Stimulated activated CD4-positive, alpha-beta T cell treated with anti-CD3 and anti-CD28 coated beads, Interleukin-2, amount 100 ng/mL, for 48 hours (primary cell): ENCODE measurements around the gene RUNDC3A.
"Not testable (repeated sequence)": the region's sequence is repeated elsewhere in the genome, so short reads cannot be mapped to it uniquely, and the experiment has no call there.

ENCODE experiments used
- DNase-seq, 2 donors: peaks; one replicate each; pipeline ENCODE4 v3.0.0-alpha.2; 2020

RUNDC3A gene

DNA sequence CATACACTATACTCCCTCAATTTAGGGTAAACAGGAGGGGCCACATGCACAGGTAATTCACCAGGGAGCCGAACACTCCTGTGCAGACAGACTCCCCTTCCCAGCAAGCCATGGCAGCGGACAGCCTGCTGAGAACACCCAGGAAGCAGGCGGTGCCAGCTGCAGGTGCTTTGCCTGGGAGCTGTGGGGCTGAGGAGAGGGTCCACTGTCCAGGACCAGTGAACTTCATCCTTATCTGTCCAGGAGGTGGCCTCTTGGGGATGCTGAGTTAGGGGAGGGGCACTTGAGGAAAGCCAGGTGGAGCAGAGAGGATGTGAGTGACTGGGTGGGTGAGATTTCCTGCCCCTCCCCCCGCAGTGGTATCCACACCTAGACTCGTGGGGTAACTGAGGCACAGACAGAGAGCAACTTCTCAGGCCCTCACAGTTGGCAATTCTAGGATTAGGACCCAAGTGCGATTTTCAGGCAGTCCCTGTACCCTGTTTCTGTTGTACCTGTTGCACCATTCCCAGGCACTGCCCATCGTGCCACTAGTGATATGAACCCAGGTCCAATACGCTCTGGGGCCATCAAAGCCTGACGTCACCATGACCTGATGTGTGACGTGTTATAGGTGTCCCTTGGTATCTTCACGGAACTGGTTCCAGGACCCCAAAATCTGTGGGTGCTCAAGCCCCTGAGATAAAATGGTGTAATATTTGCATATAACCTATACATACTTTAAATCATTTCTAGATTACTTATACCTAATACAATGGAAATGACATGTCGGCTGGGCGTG lies 37.9 kb downstream of the RUNDC3A start:
- DNase-seq, result no peak

DNA sequence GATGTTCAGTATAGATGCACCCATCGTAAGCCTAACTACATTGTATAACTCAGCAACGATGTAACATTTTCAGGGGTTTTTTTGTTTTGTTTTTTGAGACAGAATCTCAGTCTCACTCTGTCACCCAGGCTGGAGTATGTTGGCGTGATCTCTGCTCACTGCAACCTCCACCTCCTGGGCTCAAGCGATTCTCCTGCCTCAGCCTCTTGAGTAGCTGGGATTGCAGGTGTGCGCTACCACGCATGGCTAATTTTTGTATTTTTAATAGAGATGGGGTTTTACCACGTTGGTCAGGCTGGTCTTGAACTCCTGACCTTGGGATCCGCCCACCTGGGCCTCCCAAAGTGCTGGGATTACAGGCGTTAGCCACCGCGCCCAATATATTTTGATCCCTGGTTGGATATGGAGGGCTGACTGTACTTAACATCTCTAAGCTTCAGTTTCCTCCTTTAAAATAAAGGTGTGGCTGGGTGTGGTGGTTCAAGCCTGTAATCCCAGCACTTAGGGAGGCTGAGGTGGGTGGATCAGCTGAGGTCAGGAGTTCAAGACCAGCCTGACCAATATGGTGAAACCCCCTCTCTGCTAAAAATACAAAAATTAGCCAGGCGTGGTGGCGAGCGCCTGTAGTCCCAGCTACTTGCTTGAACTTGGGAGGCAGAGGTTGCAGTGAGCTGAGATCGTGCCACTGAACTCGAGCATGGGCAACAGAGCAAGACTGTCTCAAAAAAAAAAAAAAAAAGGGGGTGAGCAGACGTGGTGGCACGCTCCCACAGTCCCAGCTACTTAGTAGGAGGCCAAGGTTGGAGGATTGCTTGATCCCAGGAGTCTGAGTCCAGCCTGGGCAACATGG lies 39.0 kb downstream of the RUNDC3A start:
- not testable (repeated sequence) for DNase-seq

- no peak for DNase-seq
These were observed 40.0 kb downstream of the RUNDC3A start for GRCh38 chr17:44348234-44348987.

DNA sequence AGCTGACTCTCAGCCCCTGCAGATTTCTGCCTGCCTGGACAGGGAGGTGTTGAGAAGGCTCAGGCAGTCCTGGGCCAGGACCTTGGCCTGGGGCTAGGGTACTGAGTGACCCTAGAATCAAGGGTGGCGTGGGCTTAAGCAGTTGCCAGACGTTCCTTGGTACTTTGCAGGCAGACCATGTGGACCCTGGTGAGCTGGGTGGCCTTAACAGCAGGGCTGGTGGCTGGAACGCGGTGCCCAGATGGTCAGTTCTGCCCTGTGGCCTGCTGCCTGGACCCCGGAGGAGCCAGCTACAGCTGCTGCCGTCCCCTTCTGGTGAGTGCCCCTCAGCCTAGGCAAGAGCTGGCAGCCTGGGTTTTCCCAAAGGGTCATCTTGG lies 40.6 kb downstream of the RUNDC3A start:
- no peak for DNase-seq

- DNase-seq, result no peak
These were observed 41.2 kb downstream of the RUNDC3A start for GRCh38 chr17:44349553-44350070.

- peak; percentile 70 to 75 for DNase-seq
These were observed 42.4 kb downstream of the RUNDC3A start for GRCh38 chr17:44350733-44351226.

- no peak for DNase-seq
These were observed 43.1 kb downstream of the RUNDC3A start for GRCh38 chr17:44351464-44351863.

- no peak for DNase-seq
These were observed 43.8 kb downstream of the RUNDC3A start for GRCh38 chr17:44351961-44352827.

DNA sequence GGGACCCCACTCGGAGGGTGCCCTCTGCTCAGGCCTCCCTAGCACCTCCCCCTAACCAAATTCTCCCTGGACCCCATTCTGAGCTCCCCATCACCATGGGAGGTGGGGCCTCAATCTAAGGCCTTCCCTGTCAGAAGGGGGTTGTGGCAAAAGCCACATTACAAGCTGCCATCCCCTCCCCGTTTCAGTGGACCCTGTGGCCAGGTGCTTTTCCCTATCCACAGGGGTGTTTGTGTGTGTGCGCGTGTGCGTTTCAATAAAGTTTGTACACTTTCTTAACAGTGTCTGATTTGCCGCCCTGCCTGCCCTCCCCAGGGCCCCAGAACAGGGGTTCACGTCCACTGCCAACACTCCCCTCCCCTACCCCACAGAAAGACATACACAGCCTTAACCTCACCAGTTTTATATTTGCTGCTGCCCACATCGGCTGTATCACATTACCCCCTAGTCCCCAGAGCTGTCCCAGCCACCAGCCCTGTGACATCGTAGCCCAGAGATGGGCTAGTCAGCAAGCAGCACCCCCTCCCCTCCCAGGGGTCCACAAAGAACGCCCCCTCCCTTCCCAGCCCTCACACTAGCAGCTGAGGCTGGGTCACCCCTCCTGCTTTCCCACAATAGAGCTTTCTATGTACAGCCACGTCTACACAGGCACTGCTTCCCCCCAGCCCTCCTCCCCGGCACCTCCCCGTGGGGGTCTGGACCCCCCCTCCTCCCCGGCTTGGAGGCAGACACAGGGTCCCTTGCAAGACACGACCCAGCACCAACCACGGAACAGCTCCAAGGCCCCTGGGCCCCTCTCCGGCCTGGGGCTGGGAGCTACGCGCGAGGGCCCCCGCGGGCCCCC lies 44.6 kb downstream of the RUNDC3A start:
- no peak for DNase-seq

DNA sequence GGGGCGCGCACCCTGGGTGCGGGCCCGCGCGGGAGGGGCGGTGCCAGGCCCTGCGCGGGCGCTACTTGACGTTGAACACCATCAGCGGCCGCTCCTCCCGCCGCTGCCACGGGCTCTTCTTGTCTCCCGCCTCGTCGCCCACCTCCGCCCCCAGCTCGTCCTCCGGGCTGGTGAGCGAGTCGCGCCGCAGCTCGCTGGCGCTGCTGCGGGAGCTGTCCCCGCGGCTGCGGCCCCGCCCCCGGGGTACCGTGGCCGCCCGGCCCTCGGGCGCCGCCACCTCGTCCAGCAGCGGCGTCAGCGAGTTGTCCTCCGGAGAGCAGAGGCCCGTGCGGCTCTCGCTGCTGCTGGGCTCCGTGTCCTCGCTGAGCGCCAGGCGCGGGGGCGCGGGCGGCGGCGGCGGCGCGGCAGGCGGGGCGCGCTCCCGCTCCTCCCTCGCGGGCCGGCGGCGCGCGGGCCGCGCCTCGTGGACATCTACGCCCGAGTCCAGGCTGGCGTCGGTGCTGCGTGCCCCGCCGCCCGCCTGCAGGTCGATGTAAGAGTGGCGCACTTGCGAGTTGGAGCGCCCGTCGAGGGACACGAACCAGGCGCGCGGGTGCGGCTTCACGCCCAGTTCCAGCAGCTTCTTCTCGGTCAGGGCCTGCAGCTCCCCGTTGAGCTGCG lies 45.4 kb downstream of the RUNDC3A start:
- no peak for DNase-seq

DNA sequence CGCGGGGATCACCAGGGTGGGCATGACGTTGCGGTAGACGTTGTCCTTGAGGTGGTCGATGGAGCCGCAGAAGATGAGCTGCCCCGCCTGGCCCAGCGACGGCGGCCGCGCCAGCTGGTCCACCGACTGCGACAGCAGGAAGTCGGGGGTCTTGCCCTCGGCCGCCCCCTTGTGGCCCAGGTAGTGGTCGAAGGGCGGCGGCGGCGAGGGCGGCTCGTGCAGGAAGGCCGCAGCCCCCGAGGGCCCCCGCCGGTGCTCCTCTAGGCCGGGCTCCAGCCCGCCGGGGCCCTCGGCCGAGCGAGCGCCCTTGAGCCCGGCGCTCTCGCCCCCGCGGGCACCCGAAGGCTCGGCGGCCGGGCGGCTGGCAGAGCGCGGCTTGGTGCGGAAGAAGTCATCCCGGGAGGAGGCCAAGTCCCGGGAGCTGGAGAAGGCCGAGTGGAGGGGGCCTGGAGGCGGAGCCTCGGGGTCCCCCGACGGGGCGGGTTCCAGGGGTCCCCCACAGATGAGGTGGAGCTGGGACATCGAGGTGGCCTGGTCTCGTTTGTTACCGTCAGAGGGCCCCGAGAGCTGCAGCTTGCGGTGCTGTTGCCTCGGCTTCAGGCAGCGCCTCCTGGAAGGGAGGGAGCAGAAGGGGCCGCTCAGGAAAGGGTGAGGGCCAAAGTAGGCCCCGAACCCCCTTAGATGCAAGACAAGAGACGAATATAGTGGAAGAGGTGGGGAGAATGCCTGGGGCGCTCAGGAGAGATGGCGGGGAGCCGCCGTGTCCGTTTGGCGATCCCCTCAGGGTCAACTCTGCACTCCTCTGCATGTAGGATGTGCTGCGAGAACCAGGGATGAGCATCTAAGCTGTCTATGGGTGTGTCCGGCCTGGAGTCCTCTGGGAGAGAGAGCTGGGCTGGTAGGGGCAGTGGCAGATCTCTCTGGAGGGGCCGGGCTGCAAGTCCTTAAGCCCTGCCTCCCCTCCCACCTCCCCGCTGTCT lies 46.5 kb downstream of the RUNDC3A start:
- peak; percentile 39 to 58 for DNase-seq

GRCh38 chr17:44355642-44356099 lies 47.3 kb downstream of the RUNDC3A start:
- no peak for DNase-seq

- no peak for DNase-seq
These were observed 47.8 kb downstream of the RUNDC3A start for GRCh38 chr17:44356241-44356640.

DNA sequence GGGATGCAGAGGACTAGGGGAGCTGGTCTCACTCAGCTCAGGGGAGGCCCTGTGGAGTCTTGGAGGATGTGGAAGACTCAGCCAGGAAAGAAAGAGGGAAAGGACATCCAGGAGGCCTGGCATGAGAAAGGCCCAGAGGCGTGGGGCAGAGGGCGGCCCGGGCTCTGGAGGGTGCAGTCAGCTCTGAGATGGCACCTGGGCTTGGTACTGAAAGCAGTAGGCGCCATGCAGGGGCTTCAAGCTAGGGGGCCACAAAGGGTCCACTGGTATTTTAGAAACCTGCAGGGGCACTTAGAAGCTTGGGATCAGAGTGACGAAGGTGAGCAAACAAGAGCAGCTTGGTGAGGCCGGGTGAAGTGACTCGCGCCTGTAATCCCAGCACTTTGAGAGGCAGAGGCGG lies 49.7 kb downstream of the RUNDC3A start:
- DNase-seq, result no peak

GRCh38 chr17:44359006-44359405 lies 50.6 kb downstream of the RUNDC3A start:
- DNase-seq, result no peak

DNA sequence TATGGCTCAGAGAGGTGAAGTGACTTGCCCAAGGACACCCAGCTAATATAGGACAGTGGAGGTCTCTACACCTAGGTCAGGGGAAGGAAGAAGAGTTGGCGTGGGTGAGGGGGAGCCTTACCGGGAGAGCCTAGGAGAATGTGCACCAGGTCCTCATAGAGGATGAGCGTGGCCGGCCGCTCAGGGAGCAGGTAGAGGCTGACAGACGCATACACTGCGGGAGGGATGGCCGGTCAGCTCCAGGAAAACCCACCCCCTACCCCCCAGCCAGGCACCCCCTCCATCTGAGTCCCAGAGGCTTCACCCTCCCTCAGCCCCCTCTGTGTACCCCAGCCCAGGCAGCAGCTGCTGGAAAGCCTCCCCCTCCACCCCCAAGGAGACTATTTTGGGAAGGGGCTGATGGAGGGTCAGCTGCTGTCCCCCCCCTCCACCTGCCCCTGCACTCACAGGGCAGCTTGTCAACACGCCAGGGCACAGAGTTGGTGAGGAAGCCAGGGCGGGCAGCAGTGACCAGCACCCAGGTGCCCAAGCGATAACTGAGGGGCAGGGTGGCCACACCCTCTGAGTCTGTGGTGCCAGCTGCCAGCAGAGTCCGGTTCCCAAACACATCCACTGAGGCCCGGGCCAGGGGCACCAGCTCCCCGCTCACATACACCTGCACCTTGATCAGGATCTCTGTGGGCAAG lies 51.2 kb downstream of the RUNDC3A start:
- no peak for DNase-seq

DNA sequence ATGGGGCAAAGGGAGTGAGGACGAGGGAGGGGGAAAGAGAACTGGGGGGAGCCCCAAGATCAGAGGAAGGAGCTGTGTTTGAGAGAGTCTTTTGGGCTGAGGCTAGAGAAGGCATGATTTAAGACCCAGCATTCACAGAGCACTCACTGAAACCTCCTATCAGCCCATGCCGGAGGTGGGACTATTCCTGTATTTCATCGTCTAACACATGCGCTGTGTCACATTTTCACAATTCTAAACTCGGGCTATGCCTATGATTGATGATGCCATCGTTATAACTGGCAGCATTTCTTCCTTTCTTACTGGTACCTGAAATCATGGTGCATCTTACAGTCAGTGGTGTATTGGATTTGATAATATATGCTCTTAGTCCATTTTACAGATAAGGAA lies 51.7 kb downstream of the RUNDC3A start:
- DNase-seq, result no peak

- DNase-seq, result no peak
These were observed 52.4 kb downstream of the RUNDC3A start for GRCh38 chr17:44360826-44361225.
